Spinal cord (tissue), 4 donors: ENCODE data around the gene AP5S1. TPM values are rescaled to one million over a fixed set of nuclear protein-coding genes. Genes with fewer than 3 reads are reported as not detected.

Experiments
- polyA plus RNA-seq, 2 donors: library from polyadenylated mRNA; unstranded; fragments of 120-200 nt; gene quantifications; one replicate each; pipeline ENCODE4 v1.2.1, GENCODE V29; 2013; ENCODE audit not compliant: insufficient read length in 2 of 2
- total RNA-seq, 2 donors: library from RNA; depleted of rRNA in 1 of 2; stranded (reverse); fragments of 120-200 nt in 1 of 2; fragments of >200 nt in 1 of 2; gene quantifications; one replicate each; pipeline versions ENCODE4 v1.2.3 to v1.2.4, GENCODE V29; 2013 to 2014

AP5S1 gene
- total and polyA plus RNA-seq, 4 donors: 10.3 to 19.1 (median 15.6) TPM

Other genes starting within 250 kb of the AP5S1 start
- gene GFRA4, start 157.1 kb upstream of the AP5S1 start, total RNA-seq: not detected
- gene GFRA4, start 157.1 kb upstream of the AP5S1 start, polyA plus RNA-seq: under 1 TPM in 1 of 2 donors, not detected in 1; 0.15 TPM
- 10 to 100 TPM; 21.1 to 45.9 TPM for gene ADAM33, start 138.5 kb upstream of the AP5S1 start, total RNA-seq
- 10 to 100 TPM; 18.9 to 46.3 TPM for gene ADAM33, start 138.5 kb upstream of the AP5S1 start, polyA plus RNA-seq
- 1 to 10 TPM; 1.8 to 1.9 TPM for gene SIGLEC1, start 107.9 kb upstream of the AP5S1 start, total RNA-seq
- 1 to 10 TPM in 1 of 2 donors, under 1 TPM in 1; 0.71 to 1.1 TPM for gene SIGLEC1, start 107.9 kb upstream of the AP5S1 start, polyA plus RNA-seq
- gene HSPA12B, start 87.9 kb upstream of the AP5S1 start, total RNA-seq: 10 to 100 TPM in 1 of 2 donors, 1 to 10 TPM in 1; 4.1 to 14.8 TPM
- 10 to 100 TPM; 13.2 to 16.1 TPM for gene HSPA12B, start 87.9 kb upstream of the AP5S1 start, polyA plus RNA-seq
- 10 to 100 TPM; 15.6 to 40.4 TPM for gene ADISSP, start 52.8 kb upstream of the AP5S1 start, total RNA-seq
- gene ADISSP, start 52.8 kb upstream of the AP5S1 start, polyA plus RNA-seq: 10 to 100 TPM; 47.6 to 53.9 TPM
- gene SPEF1, start 39.1 kb upstream of the AP5S1 start, total RNA-seq: 1 to 10 TPM; 2.8 to 8.5 TPM
- gene SPEF1, start 39.1 kb upstream of the AP5S1 start, polyA plus RNA-seq: 10 to 100 TPM in 1 of 2 donors, 1 to 10 TPM in 1; 9.7 to 11.4 TPM
- 10 to 100 TPM; 35.9 to 74.8 TPM for gene CENPB, start 33.8 kb upstream of the AP5S1 start, total RNA-seq
- gene CENPB, start 33.8 kb upstream of the AP5S1 start, polyA plus RNA-seq: 10 to 100 TPM; 75.5 to 80.3 TPM
- 10 to 100 TPM; 22.2 to 44.4 TPM for gene CDC25B, start 24.2 kb upstream of the AP5S1 start, total RNA-seq
- gene CDC25B, start 24.2 kb upstream of the AP5S1 start, polyA plus RNA-seq: 10 to 100 TPM; 48.5 to 66.8 TPM
- gene MAVS, start 26.3 kb downstream of the AP5S1 start, total RNA-seq: 10 to 100 TPM; 12.3 to 21.2 TPM
- gene MAVS, start 26.3 kb downstream of the AP5S1 start, polyA plus RNA-seq: 10 to 100 TPM; 23.5 to 34.9 TPM
- 10 to 100 TPM; 45.2 to 52.5 TPM for gene PANK2, start 68.8 kb downstream of the AP5S1 start, total RNA-seq
- 10 to 100 TPM; 31.0 to 39.8 TPM for gene PANK2, start 68.8 kb downstream of the AP5S1 start, polyA plus RNA-seq
- 10 to 100 TPM; 14.8 to 15.3 TPM for gene RNF24, start 195.0 kb downstream of the AP5S1 start, total RNA-seq
- 10 to 100 TPM; 23.8 to 25.7 TPM for gene RNF24, start 195.0 kb downstream of the AP5S1 start, polyA plus RNA-seq